ENCODE results near the gene CSRP1. TPM values are rescaled to one million over a fixed set of nuclear protein-coding genes. Genes with fewer than 3 reads are reported as not detected.

CSRP1 gene
- total and polyA plus RNA-seq, 2 of the 13 experiments (the other 11 are each of a cell fraction or from before 2014, with no cell fraction given), result 17.7 to 68.9 TPM

- Histone ChIP-seq H3K4me1 (ENCODE audit: insufficient read depth, low read length) (peaks cover 52% of the 10 kb centered on the region), H3K4me3 (replicated peaks in 1 of 3; ENCODE audit: insufficient read depth in 1 of 3, low read depth in 2 of 3, low read length in 3 of 3) (no peak overlapping the region), H3K4me2 (ENCODE audit: low read depth, low read length) (no peak overlapping the region), H3K9me3 (ENCODE audit: low read length) (no peaks in the 10 kb centered on the region), H2AFZ (ENCODE audit: low read length) (no peak overlapping the region), H3K79me2 (ENCODE audit: insufficient read depth, low read length) (no peaks in the 10 kb centered on the region), H4K20me1 (ENCODE audit: insufficient read depth, low read length) (no peaks in the 10 kb centered on the region), H3K27ac (ENCODE audit: extremely low read length, insufficient read depth, low read length) (no peak overlapping the region), H3K36me3 (replicated peaks in 1 of 2; ENCODE audit: control insufficient read depth in 1 of 2, insufficient read depth in 2 of 2, low read length in 2 of 2) (no peaks in the 10 kb centered on the region), H3K9ac (ENCODE audit: insufficient read depth, low read depth, low read length) (no peak overlapping the region), H3K27me3 (ENCODE audit: control insufficient read depth in 1 of 2, insufficient read depth in 2 of 2, low read length in 2 of 2) (peaks cover 0 to 1% of the 10 kb centered on the region in 2 experiments; a peak in 1 of 5 replicates)
- BruUV-seq (replicated peaks), result no TSS peak
- POLR2A ChIA-PET, result interaction anchor here (4.7 kb wide), 1 partner anchor 27 kb away, joined by 45 read pairs; no protein-coding TSS in a partner anchor
- TF ChIP-seq PHF21A (CRISPR knock-in tag; IDR thresholded peaks at IDR 0.05) (no peak), ZSCAN20 (CRISPR knock-in tag; IDR thresholded peaks at IDR 0.05; ENCODE audit: borderline replicate concordance) (no peak), ZNF891 (CRISPR knock-in tag; IDR thresholded peaks at IDR 0.05) (no peak), HNRNPH1 (optimal IDR thresholded peaks at IDR 0.05; ENCODE audit: low read depth, low read length) (no peak), ZNF512B (CRISPR knock-in tag; IDR thresholded peaks at IDR 0.05; ENCODE audit: borderline replicate concordance) (no peak), SRSF9 (IDR thresholded peaks at IDR 0.05; ENCODE audit: borderline replicate concordance, insufficient read depth, low read depth, low read length, poor library complexity, severe bottlenecking) (no peak), MEIS2 (CRISPR knock-in tag; IDR thresholded peaks at IDR 0.05) (no peak), ZNF274 (CRISPR knock-in tag; IDR thresholded peaks at IDR 0.05) (no peak), HMGXB3 (CRISPR knock-in tag; IDR thresholded peaks at IDR 0.05; ENCODE audit: borderline replicate concordance) (no peak), TP53 (CRISPR knock-in tag; conservative IDR thresholded peaks at IDR 0.05) (no peak), MIXL1 (CRISPR knock-in tag; IDR thresholded peaks at IDR 0.05) (no peak), NFIB (CRISPR knock-in tag; IDR thresholded peaks at IDR 0.05; ENCODE audit: borderline replicate concordance) (no peak), ZBTB10 (CRISPR knock-in tag; IDR thresholded peaks at IDR 0.05; ENCODE audit: borderline replicate concordance) (no peak), RAD21 (CRISPR knock-in tag; IDR thresholded peaks at IDR 0.05) (no peak)
- in situ Hi-C loops (cut with HindIII; ENCODE audit: extremely low pct_ligation_motif_present, low pct_unique_long_range_greater_than_20kb), result no loop called here
- intact Hi-C loops (cut with micrococcal nuclease; ENCODE audit: unreplicated experiment), result no loop called here
- WGBS (ENCODE audit: low lambda C conversion rate), result 59% methylated on average over 2 of the region's 2 CpGs
- DNase-seq (ENCODE audit: low spot score) (no peak), ATAC-seq (no peak), FAIRE-seq (no peak)
- CTCF ChIA-PET (ENCODE audit: low intra/inter-chr PET ratio, low total read pairs), result interaction anchor here (8.4 kb wide), 1 partner anchor 27 kb away, joined by 226 read pairs; no protein-coding TSS in a partner anchor
These were observed 1.9 kb upstream of the CSRP1 start for GRCh38 chr1:201508809-201509208.
